Measurements from ENCODE around the gene CAMTA2. TPM values are rescaled to one million over a fixed set of nuclear protein-coding genes. Genes with fewer than 3 reads are reported as not detected.

Gene CAMTA2
- polyA plus RNA-seq, 1 donor from 2014 or later = 7.3 TPM

- Histone ChIP-seq H3K36me3 (ENCODE audit: insufficient read depth, low read length) (no peaks in the 10 kb centered on the region), H3K9me3 (ENCODE audit: low read length) (no peaks in the 10 kb centered on the region), H3K79me2 (replicated peaks; ENCODE audit: insufficient read depth, low read length) (peaks cover 11% of the 10 kb centered on the region), H3K4me3 (ENCODE audit: low read length) (no peak overlapping the region), H3F3A (ENCODE audit: insufficient read depth, low read length, poor library complexity, severe bottlenecking) (no peaks in the 10 kb centered on the region), H3K9ac (ENCODE audit: low read length) (no peak overlapping the region), H3K27ac (ENCODE audit: low read length) (no peak overlapping the region), H3K4me2 (ENCODE audit: low read length) (no peak overlapping the region), H3K27me3 (ENCODE audit: insufficient read depth, low read depth, low read length) (no peaks in the 10 kb centered on the region), H3K9me2 (ENCODE audit: insufficient read depth, low read length) (no peaks in the 10 kb centered on the region), H2AFZ (ENCODE audit: low read depth, low read length) (no peak overlapping the region), H4K20me1 (ENCODE audit: insufficient read depth) (no peaks in the 10 kb centered on the region)
- TF ChIP-seq POLR2AphosphoS5 (IDR thresholded peaks at IDR 0.05) = no peak
- no peak for TF ChIP-seq SMC3 (conservative IDR thresholded peaks at IDR 0.05; ENCODE audit: poor library complexity)
Observed at GRCh38 chr17:4935650-4936049, 51.8 kb downstream of the CAMTA2 start.

GRCh38 chr17:4934173-4934979 lies 53.1 kb downstream of the CAMTA2 start:
- no peak for TF ChIP-seq SMC3 (conservative IDR thresholded peaks at IDR 0.05; ENCODE audit: poor library complexity)
- H2AFZ ChIP-seq (ENCODE audit: low read depth, low read length) = no peak overlapping the region
- H3K4me2 ChIP-seq (ENCODE audit: low read length) = no peak overlapping the region
- H3F3A ChIP-seq (ENCODE audit: insufficient read depth, low read length, poor library complexity, severe bottlenecking) = no peaks in the 10 kb centered on the region
- no peaks in the 10 kb centered on the region for H3K27me3 ChIP-seq (ENCODE audit: insufficient read depth, low read depth, low read length)
- H3K9me2 ChIP-seq (ENCODE audit: insufficient read depth, low read length) = no peaks in the 10 kb centered on the region
- no peaks in the 10 kb centered on the region for H3K9me3 ChIP-seq (ENCODE audit: low read length)
- H3K36me3 ChIP-seq (ENCODE audit: insufficient read depth, low read length) = no peaks in the 10 kb centered on the region
- H3K79me2 ChIP-seq (replicated peaks; ENCODE audit: insufficient read depth, low read length) = peaks cover 10% of the 10 kb centered on the region
- no peak overlapping the region for H3K9ac ChIP-seq (ENCODE audit: low read length)
- no peak overlapping the region for H3K27ac ChIP-seq (ENCODE audit: low read length)
- no peaks in the 10 kb centered on the region for H4K20me1 ChIP-seq (ENCODE audit: insufficient read depth)
- H3K4me3 ChIP-seq (ENCODE audit: low read length) = no peak overlapping the region

GRCh38 chr17:4933646-4934045 lies 53.8 kb downstream of the CAMTA2 start:
- Histone ChIP-seq H3K79me2 (replicated peaks; ENCODE audit: insufficient read depth, low read length) (peaks cover 3% of the 10 kb centered on the region), H3K9ac (ENCODE audit: low read length) (no peak overlapping the region), H4K20me1 (ENCODE audit: insufficient read depth) (no peaks in the 10 kb centered on the region), H2AFZ (ENCODE audit: low read depth, low read length) (no peak overlapping the region), H3K27me3 (ENCODE audit: insufficient read depth, low read depth, low read length) (no peaks in the 10 kb centered on the region), H3K4me2 (ENCODE audit: low read length) (no peak overlapping the region), H3F3A (ENCODE audit: insufficient read depth, low read length, poor library complexity, severe bottlenecking) (no peaks in the 10 kb centered on the region), H3K9me3 (ENCODE audit: low read length) (no peaks in the 10 kb centered on the region), H3K4me3 (ENCODE audit: low read length) (no peak overlapping the region), H3K36me3 (ENCODE audit: insufficient read depth, low read length) (no peaks in the 10 kb centered on the region), H3K9me2 (ENCODE audit: insufficient read depth, low read length) (no peaks in the 10 kb centered on the region), H3K27ac (ENCODE audit: low read length) (no peak overlapping the region)
- TF ChIP-seq MXI1 (conservative IDR thresholded peaks at IDR 0.05; ENCODE audit: poor library complexity, severe bottlenecking) (no peak), SMC3 (conservative IDR thresholded peaks at IDR 0.05; ENCODE audit: poor library complexity) (no peak), TAF1 (IDR thresholded peaks at IDR 0.05; ENCODE audit: low read depth) (no peak), EP300 (conservative IDR thresholded peaks at IDR 0.05; ENCODE audit: poor library complexity, severe bottlenecking) (no peak), RAD21 (conservative IDR thresholded peaks at IDR 0.05) (no peak), POLR2AphosphoS5 (IDR thresholded peaks at IDR 0.05) (no peak), EZH2 (IDR thresholded peaks at IDR 0.05; ENCODE audit: borderline replicate concordance, insufficient read depth, low read length, poor library complexity, severe bottlenecking) (no peak), CTCF (IDR thresholded peaks at IDR 0.05; ENCODE audit: poor library complexity, severe bottlenecking) (no peak), REST (IDR thresholded peaks at IDR 0.05; ENCODE audit: borderline replicate concordance) (no peak)
